IMR-90 (cell line): Measurements from ENCODE around the gene TMEM101. TPM values are rescaled to one million over a fixed set of nuclear protein-coding genes. Genes with fewer than 3 reads are reported as not detected.
A peak's percentile ranks its signal among the peaks of the same experiment; 100 is the strongest.

Experiments used
- BHLHE40 ChIP-seq: fragments of 150-350 bp; IDR thresholded peaks from 2 replicates; pipeline ENCODE4 v1.6.1; 2016; ENCODE audit warnings: mild to moderate bottlenecking, low read depth, low read length
- CEBPB ChIP-seq: IDR thresholded peaks from 2 replicates; pipeline ENCODE4 v1.6.1; 2012; ENCODE audit warnings: low read depth, low read length, improper control_type of control experiment
- MXI1 ChIP-seq: IDR thresholded peaks from 2 replicates; pipeline ENCODE4 v1.6.1; 2012; ENCODE audit warnings: low read depth, mild to moderate bottlenecking, low read length, moderate library complexity, borderline replicate concordance
- RAD21 ChIP-seq: IDR thresholded peaks from 2 replicates; pipeline ENCODE4 v1.6.1; 2012; ENCODE audit warnings: low read length, improper control_type of control experiment
- RFX5 ChIP-seq: IDR thresholded peaks from 2 replicates; pipeline ENCODE4 v1.8.0; 2012; ENCODE audit warnings: low read depth, mild to moderate bottlenecking, low read length, moderate library complexity
- polyA plus RNA-seq, 3 experiments: library from polyadenylated mRNA; depleted of rRNA; stranded (reverse); fragments of >200 nt; gene quantifications; 2 replicates each; pipeline ENCODE4 v1.2.3, GENCODE V29; 2012; ENCODE audit warnings: low replicate concordance in 1 of 3
- total RNA-seq: library from RNA; depleted of rRNA; stranded (reverse); fragments of >200 nt; gene quantifications from 2 replicates; pipeline ENCODE4 v1.2.3, GENCODE V29; 2012
- TF ChIP-seq, protein P1 (sequence below): fragments of 150-350 bp; IDR thresholded peaks from 2 replicates; pipeline ENCODE4 v1.6.1; 2016; ENCODE audit warnings: low read depth, mild to moderate bottlenecking, low read length, moderate library complexity, borderline replicate concordance

TMEM101 gene
- total and polyA plus RNA-seq, 2 of the 4 experiments (the other 2 are of a cell fraction) = 30.7 to 36.6 TPM

DNA sequence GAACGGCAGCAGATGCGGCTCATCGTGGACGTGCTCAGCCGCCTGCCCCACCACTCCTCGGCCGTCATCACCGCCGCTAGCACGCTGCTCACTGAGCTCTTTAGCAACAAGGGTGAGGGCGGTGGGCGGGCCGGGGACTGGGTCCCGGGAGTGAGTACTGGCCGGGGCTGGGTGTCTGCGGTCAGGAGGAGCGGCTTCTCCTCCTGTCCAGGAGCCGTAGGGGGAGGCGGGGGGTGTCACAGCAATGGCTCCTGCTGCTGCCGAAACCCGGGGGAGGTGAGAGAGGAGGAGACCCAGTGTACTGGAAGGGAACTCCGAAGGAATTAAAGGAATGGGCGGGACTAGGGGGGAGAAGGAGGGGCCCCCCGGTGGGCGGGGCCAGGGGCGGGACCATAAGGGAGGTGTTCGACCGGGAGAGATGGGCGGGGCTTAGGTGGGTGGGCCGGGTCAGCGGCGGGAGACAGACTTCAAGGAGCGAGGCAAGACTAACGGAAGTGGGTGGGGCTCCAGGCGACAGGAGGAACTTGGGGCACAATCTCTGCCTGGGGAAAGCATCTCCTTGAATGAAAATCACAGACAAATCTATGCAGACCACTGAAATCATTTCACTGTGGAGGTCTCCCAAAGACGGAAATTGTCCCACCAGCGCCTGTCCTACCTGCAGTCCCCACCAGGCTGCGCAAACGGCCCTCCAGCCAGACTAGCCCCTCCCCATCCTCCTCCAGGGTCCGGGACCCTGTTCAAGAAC lies 8.0 kb downstream of the TMEM101 start (continued):
- TF ChIP-seq, protein P1, sequence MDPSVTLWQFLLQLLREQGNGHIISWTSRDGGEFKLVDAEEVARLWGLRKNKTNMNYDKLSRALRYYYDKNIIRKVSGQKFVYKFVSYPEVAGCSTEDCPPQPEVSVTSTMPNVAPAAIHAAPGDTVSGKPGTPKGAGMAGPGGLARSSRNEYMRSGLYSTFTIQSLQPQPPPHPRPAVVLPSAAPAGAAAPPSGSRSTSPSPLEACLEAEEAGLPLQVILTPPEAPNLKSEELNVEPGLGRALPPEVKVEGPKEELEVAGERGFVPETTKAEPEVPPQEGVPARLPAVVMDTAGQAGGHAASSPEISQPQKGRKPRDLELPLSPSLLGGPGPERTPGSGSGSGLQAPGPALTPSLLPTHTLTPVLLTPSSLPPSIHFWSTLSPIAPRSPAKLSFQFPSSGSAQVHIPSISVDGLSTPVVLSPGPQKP = no peak
- TF ChIP-seq BHLHE40 = peak; percentile 35; the same call in 1 of the 2 replicates
- TF ChIP-seq CEBPB = peak; percentile 78
- TF ChIP-seq MXI1 = peak; percentile 72
- TF ChIP-seq RFX5 = no peak
- TF ChIP-seq RAD21 = peak; percentile 59
